ENCODE measurements around the gene TTYH2. TPM values are rescaled to one million over a fixed set of nuclear protein-coding genes. Genes with fewer than 3 reads are reported as not detected.

TTYH2 gene, protein sequence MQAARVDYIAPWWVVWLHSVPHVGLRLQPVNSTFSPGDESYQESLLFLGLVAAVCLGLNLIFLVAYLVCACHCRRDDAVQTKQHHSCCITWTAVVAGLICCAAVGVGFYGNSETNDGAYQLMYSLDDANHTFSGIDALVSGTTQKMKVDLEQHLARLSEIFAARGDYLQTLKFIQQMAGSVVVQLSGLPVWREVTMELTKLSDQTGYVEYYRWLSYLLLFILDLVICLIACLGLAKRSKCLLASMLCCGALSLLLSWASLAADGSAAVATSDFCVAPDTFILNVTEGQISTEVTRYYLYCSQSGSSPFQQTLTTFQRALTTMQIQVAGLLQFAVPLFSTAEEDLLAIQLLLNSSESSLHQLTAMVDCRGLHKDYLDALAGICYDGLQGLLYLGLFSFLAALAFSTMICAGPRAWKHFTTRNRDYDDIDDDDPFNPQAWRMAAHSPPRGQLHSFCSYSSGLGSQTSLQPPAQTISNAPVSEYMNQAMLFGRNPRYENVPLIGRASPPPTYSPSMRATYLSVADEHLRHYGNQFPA
- total RNA-seq = 0.69 and 1.1 TPM in 2 replicates
- long read RNA-seq = 0 reads

DNA sequence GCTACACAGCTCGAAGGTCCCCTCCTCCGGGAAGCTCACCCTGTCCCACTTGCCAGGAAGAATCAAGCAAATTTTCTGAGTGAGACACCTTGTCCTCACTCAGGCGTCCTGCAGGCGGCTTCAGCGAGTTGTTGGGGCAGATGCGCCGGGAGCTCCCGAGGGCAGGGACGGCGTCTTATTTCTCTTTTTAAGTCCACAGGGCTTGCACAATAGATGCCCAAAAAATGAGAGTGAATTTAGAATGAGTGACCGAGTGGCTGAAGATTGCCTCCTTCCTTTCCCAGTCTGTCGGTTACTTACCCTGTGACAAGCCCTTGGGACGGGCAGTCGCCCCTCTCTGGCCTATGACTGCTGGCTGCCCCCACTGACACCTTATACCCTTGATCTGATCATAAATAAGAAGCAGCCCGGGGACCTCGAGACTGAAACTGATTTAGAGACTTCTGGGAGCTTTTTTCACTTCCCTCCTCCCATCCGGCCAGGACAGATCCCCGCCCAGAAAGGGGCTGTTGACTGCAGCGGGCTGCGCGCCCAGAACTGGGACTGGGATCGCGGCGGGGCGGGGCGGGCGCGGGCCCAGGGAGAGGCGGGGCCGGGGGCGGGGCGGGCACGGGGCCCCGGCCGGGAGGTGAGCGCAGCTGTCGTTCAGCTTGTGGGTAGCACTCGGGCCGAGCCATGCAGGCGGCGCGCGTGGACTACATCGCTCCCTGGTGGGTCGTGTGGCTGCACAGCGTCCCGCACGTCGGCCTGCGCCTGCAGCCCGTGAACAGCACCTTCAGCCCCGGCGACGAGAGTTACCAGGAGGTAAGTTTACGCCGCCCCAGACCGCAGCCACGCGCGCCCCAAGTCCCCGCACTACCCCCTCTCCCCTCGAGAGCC is at the start of gene TTYH2:
Gene TTYH2, plus strand, starts transcription at position 659 of the 879 bp plus-strand sequence. Its CDS starts 17 bp downstream, at position 676.
- H3K9me3 Mint-ChIP-seq (ENCODE audit: low read depth) = no peaks in the 10 kb centered on the region
- H3K4me3 Mint-ChIP-seq (ENCODE audit: low read depth) = peak within 1 kb of the TSS; percentile 65
- peak; percentile 39 for DNase-seq (ENCODE audit: low spot score, unreplicated experiment)
- TF ChIP-seq, protein P1, sequence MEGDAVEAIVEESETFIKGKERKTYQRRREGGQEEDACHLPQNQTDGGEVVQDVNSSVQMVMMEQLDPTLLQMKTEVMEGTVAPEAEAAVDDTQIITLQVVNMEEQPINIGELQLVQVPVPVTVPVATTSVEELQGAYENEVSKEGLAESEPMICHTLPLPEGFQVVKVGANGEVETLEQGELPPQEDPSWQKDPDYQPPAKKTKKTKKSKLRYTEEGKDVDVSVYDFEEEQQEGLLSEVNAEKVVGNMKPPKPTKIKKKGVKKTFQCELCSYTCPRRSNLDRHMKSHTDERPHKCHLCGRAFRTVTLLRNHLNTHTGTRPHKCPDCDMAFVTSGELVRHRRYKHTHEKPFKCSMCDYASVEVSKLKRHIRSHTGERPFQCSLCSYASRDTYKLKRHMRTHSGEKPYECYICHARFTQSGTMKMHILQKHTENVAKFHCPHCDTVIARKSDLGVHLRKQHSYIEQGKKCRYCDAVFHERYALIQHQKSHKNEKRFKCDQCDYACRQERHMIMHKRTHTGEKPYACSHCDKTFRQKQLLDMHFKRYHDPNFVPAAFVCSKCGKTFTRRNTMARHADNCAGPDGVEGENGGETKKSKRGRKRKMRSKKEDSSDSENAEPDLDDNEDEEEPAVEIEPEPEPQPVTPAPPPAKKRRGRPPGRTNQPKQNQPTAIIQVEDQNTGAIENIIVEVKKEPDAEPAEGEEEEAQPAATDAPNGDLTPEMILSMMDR (IDR thresholded peaks at IDR 0.05; ENCODE audit: unreplicated experiment) = peak; percentile 30
- peak within 1 kb of the TSS; percentile 47 for H3K27ac Mint-ChIP-seq
- peaks cover 61% of the 10 kb centered on the region for H3K27me3 Mint-ChIP-seq
- H3K4me1 Mint-ChIP-seq (ENCODE audit: low read depth) = peaks cover 10% of the 10 kb centered on the region
- peaks cover 16% of the 10 kb centered on the region for H3K36me3 Mint-ChIP-seq (ENCODE audit: insufficient read depth)

DNA sequence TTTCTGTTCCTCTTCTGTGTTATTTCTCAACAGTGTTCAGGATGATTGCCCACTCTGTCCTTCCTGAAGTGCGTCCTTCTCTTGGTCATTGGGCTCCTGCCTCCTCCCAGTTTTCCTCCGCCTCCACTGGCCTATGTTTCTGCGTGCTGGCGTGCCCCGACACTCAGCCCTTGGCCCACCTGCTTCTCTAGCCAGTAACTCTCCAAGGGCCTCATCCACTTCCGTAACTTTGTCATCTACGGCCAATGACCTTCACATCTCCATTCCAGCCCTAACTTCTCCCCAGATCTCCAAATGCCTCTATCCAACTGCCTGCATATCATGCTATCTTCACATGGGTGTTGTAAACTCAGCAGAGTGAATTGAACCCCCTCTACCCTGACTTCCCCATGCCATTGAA is 49.5 kb upstream of the TTYH2 start:
- H3K36me3 Mint-ChIP-seq (ENCODE audit: insufficient read depth) = no peaks in the 10 kb centered on the region
- peaks cover 14% of the 10 kb centered on the region for H3K9me3 Mint-ChIP-seq (ENCODE audit: low read depth)
- H3K27me3 Mint-ChIP-seq = no peaks in the 10 kb centered on the region
- no peak for DNase-seq (ENCODE audit: low spot score, unreplicated experiment)
- TF ChIP-seq, protein P1 (IDR thresholded peaks at IDR 0.05; ENCODE audit: unreplicated experiment) = no peak
- no peaks in the 10 kb centered on the region for H3K4me1 Mint-ChIP-seq (ENCODE audit: low read depth)
- H3K27ac Mint-ChIP-seq = no peak overlapping the region
- H3K4me3 Mint-ChIP-seq (ENCODE audit: low read depth) = no peak overlapping the region

- Mint-ChIP-seq H3K36me3 (ENCODE audit: insufficient read depth) (no peaks in the 10 kb centered on the region), H3K9me3 (ENCODE audit: low read depth) (peaks cover 14% of the 10 kb centered on the region), H3K4me1 (ENCODE audit: low read depth) (no peaks in the 10 kb centered on the region), H3K27me3 (no peaks in the 10 kb centered on the region), H3K27ac (no peak overlapping the region), H3K4me3 (ENCODE audit: low read depth) (no peak overlapping the region)
- no peak for DNase-seq (ENCODE audit: low spot score, unreplicated experiment)
- TF ChIP-seq, protein P1 (IDR thresholded peaks at IDR 0.05; ENCODE audit: unreplicated experiment) = no peak
These were observed 48.8 kb upstream of the TTYH2 start for GRCh38 chr17:74164446-74165045.

GRCh38 chr17:74165797-74166365 is 47.5 kb upstream of the TTYH2 start:
- no peak for DNase-seq (ENCODE audit: low spot score, unreplicated experiment)
- TF ChIP-seq, protein P1 (IDR thresholded peaks at IDR 0.05; ENCODE audit: unreplicated experiment) = no peak
- H3K27ac Mint-ChIP-seq = no peak overlapping the region
- H3K4me1 Mint-ChIP-seq (ENCODE audit: low read depth) = no peaks in the 10 kb centered on the region
- no peaks in the 10 kb centered on the region for H3K27me3 Mint-ChIP-seq
- no peaks in the 10 kb centered on the region for H3K36me3 Mint-ChIP-seq (ENCODE audit: insufficient read depth)
- peaks cover 14% of the 10 kb centered on the region for H3K9me3 Mint-ChIP-seq (ENCODE audit: low read depth)
- no peak overlapping the region for H3K4me3 Mint-ChIP-seq (ENCODE audit: low read depth)
